Gastrocnemius medialis (tissue), 4 donors: ENCODE results near the gene PDE9A. TPM values are rescaled to one million over a fixed set of nuclear protein-coding genes. Genes with fewer than 3 reads are reported as not detected.

Experiments used
- ATAC-seq, 2 donors: fragments of 150-250 bp; one replicate each; pipeline ENCODE4 v1.9.1; 2016
- DNase-seq, 2 donors: peaks; one replicate each; pipeline ENCODE4 v3.0.0-alpha.2; 2019
- H3K27ac ChIP-seq, 4 donors: fragments of 200-600 bp; sonication (generic); 1 replicate in 1 of 4; 2 replicates in 3 of 4; pipeline ENCODE4 v1.5.1; 2016 to 2018; ENCODE audit warnings: mild to moderate bottlenecking in 2 of 4, moderate library complexity in 1 of 4
- H3K27me3 ChIP-seq, 3 donors: fragments of 200-600 bp; sonication (generic) in 2 of 3; 1 replicate in 1 of 3; 2 replicates in 2 of 3; pipeline versions ENCODE4 v1.5.1 to v1.6.0; 2016 to 2019; ENCODE audit warnings: mild to moderate bottlenecking in 1 of 3, moderate library complexity in 1 of 3
- H3K36me3 ChIP-seq, 2 donors: fragments of 200-600 bp; sonication (generic) in 1 of 2; one replicate each; pipeline ENCODE4 v1.5.1; 2017 to 2018
- H3K4me1 ChIP-seq, 2 donors: fragments of 200-600 bp; sonication (generic) in 1 of 2; one replicate each; pipeline ENCODE4 v1.5.1; 2016 to 2017; ENCODE audit warnings: mild to moderate bottlenecking in 2 of 2
- H3K4me3 ChIP-seq, 4 donors: fragments of 200-600 bp; sonication (generic) in 3 of 4; 1 replicate in 1 of 4; 2 replicates in 3 of 4; pipeline ENCODE4 v1.5.1; 2016 to 2019; ENCODE audit warnings: mild to moderate bottlenecking in 2 of 4
- H3K9me3 ChIP-seq, 3 donors: fragments of 200-600 bp; sonication (generic) in 2 of 3; 1 replicate in 1 of 3; 2 replicates in 2 of 3; pipeline ENCODE4 v1.5.1; 2016 to 2019
- CTCF ChIP-seq, 5 experiments: fragments of 450-650 bp in 3 of 5; fragments of 200-600 bp in 2 of 5; sonication (generic) in 2 of 5; IDR thresholded peaks in 4 of 5; conservative IDR thresholded peaks in 1 of 5; 1 replicate in 4 of 5; 2 replicates in 1 of 5; pipeline ENCODE4 v1.5.1; 2016 to 2019; ENCODE audit warnings: antibody characterized with exemption in 5 of 5, mild to moderate bottlenecking in 3 of 5, moderate library complexity in 3 of 5
- POLR2A ChIP-seq, 2 donors: fragments of 450-650 bp; IDR thresholded peaks; one replicate each; pipeline ENCODE4 v1.6.1; 2017; ENCODE audit warnings: antibody characterized with exemption in 2 of 2, mild to moderate bottlenecking in 2 of 2, moderate library complexity in 2 of 2
- in situ Hi-C, 4 donors: fragments of 200-750 bp; cut with MboI; loops; one replicate each; pipeline versions ENCODE4 v1.15.0 to v1.8.0; 2017; ENCODE audit warnings: low sequenced_read_pairs in 4 of 4
- intact Hi-C: fragments of 100-400 bp; cut with DNase I; formaldehyde crosslinking; loops from one replicate; pipeline ENCODE4 v1.15.1; 2023; ENCODE audit warnings: low total_unique reads
- total RNA-seq, 4 donors: library from RNA; depleted of rRNA; stranded (reverse); fragments of >200 nt; gene quantifications; one replicate each; pipeline versions ENCODE4 v1.1.0 to v1.2.3, GENCODE V29; 2016

The PDE9A gene
- total RNA-seq, 4 donors from 2014 or later: 1.4 to 4.5 (median 1.8) TPM

GRCh38 chr21:42760361-42760950 lies 107.0 kb downstream of the PDE9A start:
- ATAC-seq (no peak), DNase-seq (no peak)
- no peaks in the 10 kb centered on the region for H3K27me3 ChIP-seq
- H3K27ac ChIP-seq: no peak overlapping the region
- H3K36me3 ChIP-seq: no peaks in the 10 kb centered on the region
- intact Hi-C loops: no loop called here
- in situ Hi-C loops: no loop called here
- H3K4me3 ChIP-seq: no peak overlapping the region
- H3K9me3 ChIP-seq: no peaks in the 10 kb centered on the region
- TF ChIP-seq CTCF (IDR thresholded peaks at IDR 0.05 in 4 of 5, conservative IDR thresholded peaks at IDR 0.05 in 1 of 5): no peak
- no peak for TF ChIP-seq POLR2A (IDR thresholded peaks at IDR 0.05)
- H3K4me1 ChIP-seq: no peaks in the 10 kb centered on the region

GRCh38 chr21:42760951-42761751 lies 107.7 kb downstream of the PDE9A start:
- intact Hi-C loops: no loop called here
- no peaks in the 10 kb centered on the region for H3K4me1 ChIP-seq
- TF ChIP-seq POLR2A (IDR thresholded peaks at IDR 0.05): no peak
- H3K27ac ChIP-seq: no peak overlapping the region
- no peaks in the 10 kb centered on the region for H3K36me3 ChIP-seq
- ATAC-seq (no peak), DNase-seq (no peak)
- in situ Hi-C loops: no loop called here
- no peaks in the 10 kb centered on the region for H3K27me3 ChIP-seq
- no peaks in the 10 kb centered on the region for H3K9me3 ChIP-seq
- H3K4me3 ChIP-seq: no peak overlapping the region

GRCh38 chr21:42761776-42762335 lies 108.4 kb downstream of the PDE9A start:
- Histone ChIP-seq H3K36me3 (no peaks in the 10 kb centered on the region), H3K4me1 (no peaks in the 10 kb centered on the region)
- ATAC-seq: no peak

DNA sequence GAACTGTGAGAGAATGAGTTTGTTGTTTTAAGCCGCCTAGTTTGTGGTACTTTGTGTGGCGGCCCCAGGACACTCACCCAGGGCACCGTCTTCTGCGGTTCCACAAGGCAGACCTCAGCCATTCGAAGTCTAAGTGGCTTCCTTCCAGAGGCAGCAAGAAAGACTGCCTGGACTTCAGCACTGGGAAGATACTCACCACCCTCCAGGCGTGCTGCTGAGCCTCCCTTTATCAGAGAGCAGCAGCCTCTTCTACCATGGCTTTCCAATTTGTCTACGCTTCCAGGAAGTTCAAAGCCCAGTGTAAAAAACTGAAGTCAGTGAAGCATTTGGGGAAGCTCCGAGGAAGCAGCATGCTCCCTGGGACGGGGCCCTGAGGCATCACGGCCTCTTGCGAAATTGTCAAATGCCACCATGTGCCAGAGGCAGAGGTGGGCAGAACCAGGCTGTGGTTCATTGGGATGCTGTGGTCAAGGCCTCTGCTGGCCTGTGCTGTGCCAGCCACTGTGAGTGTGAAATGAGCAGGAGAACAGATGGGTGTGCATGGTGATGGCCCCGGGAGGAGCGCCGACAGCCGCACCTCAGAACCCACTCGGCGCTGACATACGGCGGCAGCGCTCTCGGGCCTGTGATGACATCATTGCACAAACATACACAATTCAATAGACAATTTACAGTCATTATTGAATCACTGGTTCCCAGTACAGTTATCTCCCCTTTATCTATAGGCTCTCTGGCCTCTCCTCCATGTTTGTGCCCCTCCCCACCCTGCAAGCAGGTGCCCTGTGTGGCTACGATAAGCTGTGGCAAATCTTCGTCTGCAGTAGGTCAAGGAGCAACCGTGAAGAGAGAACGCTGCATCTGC lies 110.4 kb downstream of the PDE9A start:
- DNase-seq (no peak), ATAC-seq (no peak)
- H3K4me3 ChIP-seq: no peak overlapping the region
- intact Hi-C loops (no loop called here), in situ Hi-C loops (no loop called here)
- H3K4me1 ChIP-seq: no peaks in the 10 kb centered on the region
- H3K27me3 ChIP-seq: no peaks in the 10 kb centered on the region
- H3K36me3 ChIP-seq: no peaks in the 10 kb centered on the region
- TF ChIP-seq POLR2A (IDR thresholded peaks at IDR 0.05) (no peak), CTCF (IDR thresholded peaks at IDR 0.05 in 4 of 5, conservative IDR thresholded peaks at IDR 0.05 in 1 of 5) (no peak)
- no peaks in the 10 kb centered on the region for H3K9me3 ChIP-seq
- no peak overlapping the region for H3K27ac ChIP-seq

More at GRCh38 chr21:42761776-42762335, 108.4 kb downstream of the PDE9A start:
- H3K9me3 ChIP-seq: no peaks in the 10 kb centered on the region
- DNase-seq: no peak
- H3K27me3 ChIP-seq: no peaks in the 10 kb centered on the region
- no peak for TF ChIP-seq POLR2A (IDR thresholded peaks at IDR 0.05)
- TF ChIP-seq CTCF (IDR thresholded peaks at IDR 0.05 in 4 of 5, conservative IDR thresholded peaks at IDR 0.05 in 1 of 5): no peak
- intact Hi-C loops (no loop called here), in situ Hi-C loops (no loop called here)
- no peak overlapping the region for H3K27ac ChIP-seq
- H3K4me3 ChIP-seq: no peak overlapping the region

DNA sequence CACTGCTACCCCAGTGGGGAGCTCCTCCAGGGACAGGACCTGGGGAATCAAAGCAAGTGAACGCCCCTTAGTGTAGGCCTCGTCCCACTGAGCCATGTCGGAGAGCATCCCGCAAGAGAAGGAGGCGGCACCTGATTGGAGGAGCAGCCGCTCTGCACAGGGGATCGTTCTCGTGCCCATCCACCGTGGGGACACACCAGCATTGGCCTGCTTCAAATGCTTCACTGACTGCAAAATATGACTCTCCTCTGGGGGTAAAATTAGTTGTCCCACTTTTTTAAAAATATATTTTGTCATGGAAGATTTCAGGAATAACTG lies 111.0 kb downstream of the PDE9A start:
- ATAC-seq (no peak), DNase-seq (no peak)
- in situ Hi-C loops (no loop called here), intact Hi-C loops (no loop called here)
- Histone ChIP-seq H3K4me3 (no peak overlapping the region), H3K27ac (no peak overlapping the region), H3K9me3 (no peaks in the 10 kb centered on the region), H3K36me3 (no peaks in the 10 kb centered on the region), H3K27me3 (no peaks in the 10 kb centered on the region), H3K4me1 (no peaks in the 10 kb centered on the region)
- TF ChIP-seq POLR2A (IDR thresholded peaks at IDR 0.05): no peak
- no peak for TF ChIP-seq CTCF (IDR thresholded peaks at IDR 0.05 in 4 of 5, conservative IDR thresholded peaks at IDR 0.05 in 1 of 5)
